HCT116 (cell line): ENCODE results near the gene TRERF1. TPM values are rescaled to one million over a fixed set of nuclear protein-coding genes. Genes with fewer than 3 reads are reported as not detected.

Experiments used
- ATAC-seq: fragments of 200-7000 bp; cut with Tn5 transposase; 2 replicates; pipeline ENCODE4 v1.9.1; 2020; ENCODE audit warnings: mild to moderate bottlenecking, moderate library complexity
- BruUV-seq: library from RNA; stranded (reverse); fragments of 400-500 nt; replicated peaks from 2 replicates; lab custom pipeline; 2021; lab: Mats Ljungman, UMichigan
- CTCF ChIA-PET: fragments of 300-600 bp; sonication (Branson Sonifier 250); formaldehyde crosslinking; loops from one replicate; lab custom pipeline; 2021; ENCODE audit warnings: antibody characterized with exemption; lab: Charles Lee
- POLR2A ChIA-PET: fragments of 300-600, 350-600 bp; sonication (Branson Sonifier 250); formaldehyde crosslinking; loops from one replicate; lab custom pipeline; 2021; ENCODE audit warnings: antibody characterized with exemption; lab: Charles Lee
- RAD21 ChIA-PET, 2 experiments: fragments of 300-600 bp; sonication (Branson Sonifier 250); formaldehyde crosslinking; loops; one replicate each; lab custom pipeline; 2023; ENCODE audit warnings: low total read pairs in 2 of 2; ENCODE audit not compliant: uncharacterized antibody in 2 of 2, unreplicated experiment in 2 of 2, low non-redundant PET in 1 of 2; lab: Charles Lee
- DNase-seq: peaks from one replicate; pipeline ENCODE4 v3.0.0-alpha.2; 2010; ENCODE audit warnings: low read depth, low spot score
- H2AFZ ChIP-seq: fragments of 200-600 bp; shearing (Covaris generic), sonication (generic); 2 replicates; pipeline ENCODE4 v1.6.1; 2017; ENCODE audit warnings: low read depth, mixed run types, mixed read lengths, antibody characterized with exemption, low read length; ENCODE audit not compliant: poor library complexity, severe bottlenecking
- H3K27ac ChIP-seq: 2 replicates; pipeline ENCODE4 v1.5.1; 2012; ENCODE audit warnings: low read depth, low read length
- H3K27me3 ChIP-seq: fragments of 200-600 bp; sonication (generic); 2 replicates; pipeline ENCODE4 v1.6.1; 2016; ENCODE audit warnings: mixed run types, low read length, mixed read lengths; ENCODE audit not compliant: insufficient read depth
- H3K36me3 ChIP-seq, 2 experiments: fragments of 200-500 bp in 1 of 2; fragments of 200-600 bp in 1 of 2; sonication (Bioruptor generic) in 1 of 2; sonication (generic) in 1 of 2; 2 replicates each; pipeline versions ENCODE4 v1.5.1 to v1.6.1; 2014 to 2016; ENCODE audit warnings: low read length in 2 of 2, inconsistent platforms in 1 of 2, mixed read lengths in 1 of 2, mixed run types in 1 of 2; ENCODE audit not compliant: insufficient read depth in 2 of 2, control insufficient read depth in 1 of 2
- H3K4me1 ChIP-seq, 2 experiments: fragments of 200-600 bp in 1 of 2; sonication (generic) in 1 of 2; 2 replicates each; pipeline versions ENCODE4 v1.5.1 to v1.6.1; 2012 to 2017; ENCODE audit warnings: low read length in 2 of 2, inconsistent platforms in 1 of 2, mild to moderate bottlenecking in 1 of 2, mixed read lengths in 1 of 2, mixed run types in 1 of 2, moderate library complexity in 1 of 2; ENCODE audit not compliant: insufficient read depth in 2 of 2, control insufficient read depth in 1 of 2
- H3K4me2 ChIP-seq: fragments of 200-600 bp; sonication (generic); 2 replicates; pipeline ENCODE4 v1.6.1; 2017; ENCODE audit warnings: mixed run types, low read length, mixed read lengths
- H3K4me3 ChIP-seq, 2 experiments: fragments of 200-600 bp in 1 of 2; sonication (generic) in 1 of 2; replicated peaks in 1 of 2; 2 replicates each; pipeline ENCODE4 v1.5.1; 2011 to 2016; ENCODE audit warnings: low read length in 2 of 2, control low read depth in 1 of 2, low read depth in 1 of 2, mild to moderate bottlenecking in 1 of 2, mixed read lengths in 1 of 2, mixed run types in 1 of 2
- H3K79me2 ChIP-seq: fragments of 200-600 bp; sonication (generic); 2 replicates; pipeline ENCODE4 v1.6.1; 2017; ENCODE audit warnings: mild to moderate bottlenecking, mixed run types, low read length, moderate library complexity, mixed read lengths; ENCODE audit not compliant: insufficient read depth
- H3K9ac ChIP-seq: fragments of 200-600 bp; sonication (generic); 2 replicates; pipeline ENCODE4 v1.6.1; 2016; ENCODE audit warnings: low read length, mixed read lengths
- H3K9me2 ChIP-seq: fragments of 200-600 bp; sonication (generic), shearing (Covaris generic); 2 replicates; pipeline ENCODE4 v1.6.1; 2017; ENCODE audit warnings: mixed run types, mild to moderate bottlenecking, moderate library complexity; ENCODE audit not compliant: insufficient read depth
- H3K9me3 ChIP-seq, 2 experiments: fragments of 200-500 bp in 1 of 2; fragments of 200-600 bp in 1 of 2; sonication (Bioruptor generic) in 1 of 2; sonication (generic) in 1 of 2; 2 replicates each; pipeline ENCODE4 v1.6.1; 2014 to 2017; ENCODE audit warnings: low read length in 2 of 2, mixed read lengths in 2 of 2, inconsistent platforms in 1 of 2, low read depth in 1 of 2, mild to moderate bottlenecking in 1 of 2, mixed run types in 1 of 2, moderate library complexity in 1 of 2; ENCODE audit not compliant: control insufficient read depth in 1 of 2, insufficient read depth in 1 of 2
- H4K20me1 ChIP-seq: fragments of 200-600 bp; sonication (generic), shearing (Covaris generic); 2 replicates; pipeline ENCODE4 v1.6.1; 2017; ENCODE audit warnings: mixed run types, mild to moderate bottlenecking, moderate library complexity; ENCODE audit not compliant: insufficient read depth
- ATF3 ChIP-seq: IDR thresholded peaks from 2 replicates; pipeline ENCODE4 v1.6.1; 2012
- EGR1 ChIP-seq: IDR thresholded peaks from 2 replicates; pipeline ENCODE4 v1.6.1; 2012; ENCODE audit warnings: low read depth
- FOSL1 ChIP-seq: IDR thresholded peaks from 2 replicates; pipeline ENCODE4 v1.6.1; 2012; ENCODE audit warnings: low read depth
- RAD21 ChIP-seq: IDR thresholded peaks from 2 replicates; pipeline ENCODE4 v1.6.1; 2012; ENCODE audit warnings: low read depth, mild to moderate bottlenecking
- SP1 ChIP-seq: IDR thresholded peaks from 2 replicates; pipeline ENCODE4 v1.6.1; 2012; ENCODE audit warnings: low read depth
- SRF ChIP-seq: IDR thresholded peaks from 2 replicates; pipeline ENCODE4 v1.6.1; 2012; ENCODE audit warnings: low read depth
- YY1 ChIP-seq: IDR thresholded peaks from 2 replicates; pipeline ENCODE4 v1.6.1; 2011; ENCODE audit warnings: low read length, low read depth, moderate library complexity, mild to moderate bottlenecking; ENCODE audit not compliant: insufficient replicate concordance; ENCODE audit errors: extremely low read depth
- ZBTB33 ChIP-seq: IDR thresholded peaks from 2 replicates; pipeline ENCODE4 v1.6.1; 2011; ENCODE audit warnings: mild to moderate bottlenecking, low read length, moderate library complexity; ENCODE audit not compliant: insufficient replicate concordance; ENCODE audit errors: extremely low read depth
- intact Hi-C: fragments of 100-400 bp; cut with micrococcal nuclease; formaldehyde crosslinking; loops from 2 replicates; pipeline ENCODE4 v1.10.0; 2022
- total RNA-seq: library from RNA; stranded (reverse); gene quantifications from one replicate; pipeline ENCODE4 v1.2.1, GENCODE V29; 2021; ENCODE audit not compliant: unreplicated experiment
- TF ChIP-seq, protein P1 (sequence below), 3 experiments: fragments of 200-600 bp in 1 of 3; sonication (generic) in 1 of 3; IDR thresholded peaks in 2 of 3; conservative IDR thresholded peaks in 1 of 3; 2 replicates each; pipeline ENCODE4 v1.5.1; 2012 to 2017; ENCODE audit warnings: low read depth in 2 of 3, low read length in 2 of 3, antibody characterized with exemption in 1 of 3, borderline replicate concordance in 1 of 3, control low read depth in 1 of 3, mild to moderate bottlenecking in 1 of 3, mixed read lengths in 1 of 3, mixed run types in 1 of 3, moderate library complexity in 1 of 3; ENCODE audit not compliant: insufficient read depth in 1 of 3

TRERF1 gene
- total RNA-seq, 1 experiment from 2014 or later: 12.4 TPM

- no TSS peak for BruUV-seq
- H3K9me2 ChIP-seq: no peaks in the 10 kb centered on the region
- RAD21 ChIA-PET: no interaction called here
- H3K79me2 ChIP-seq: no peaks in the 10 kb centered on the region; the same call in none of the 2 replicates
- no peaks in the 10 kb centered on the region for H3K36me3 ChIP-seq
- no peak overlapping the region for H3K4me3 ChIP-seq
- no peak for DNase-seq
- no peak overlapping the region for H3K4me2 ChIP-seq
- no peak for ATAC-seq
- no peak overlapping the region for H3K27ac ChIP-seq
- no peak overlapping the region for H2AFZ ChIP-seq
- no peak overlapping the region for H3K9ac ChIP-seq
- POLR2A ChIA-PET: no interaction called here
- H3K9me3 ChIP-seq: no peaks in the 10 kb centered on the region
- H3K4me1 ChIP-seq: peaks cover 15 to 22% of the 10 kb centered on the region in 2 experiments
- CTCF ChIA-PET: no interaction called here
- no peaks in the 10 kb centered on the region for H4K20me1 ChIP-seq
- TF ChIP-seq EGR1 (no peak), RAD21 (no peak), SRF (no peak), ZBTB33 (no peak), ATF3 (no peak), YY1 (no peak), FOSL1 (no peak), SP1 (no peak)
- TF ChIP-seq, protein P1, sequence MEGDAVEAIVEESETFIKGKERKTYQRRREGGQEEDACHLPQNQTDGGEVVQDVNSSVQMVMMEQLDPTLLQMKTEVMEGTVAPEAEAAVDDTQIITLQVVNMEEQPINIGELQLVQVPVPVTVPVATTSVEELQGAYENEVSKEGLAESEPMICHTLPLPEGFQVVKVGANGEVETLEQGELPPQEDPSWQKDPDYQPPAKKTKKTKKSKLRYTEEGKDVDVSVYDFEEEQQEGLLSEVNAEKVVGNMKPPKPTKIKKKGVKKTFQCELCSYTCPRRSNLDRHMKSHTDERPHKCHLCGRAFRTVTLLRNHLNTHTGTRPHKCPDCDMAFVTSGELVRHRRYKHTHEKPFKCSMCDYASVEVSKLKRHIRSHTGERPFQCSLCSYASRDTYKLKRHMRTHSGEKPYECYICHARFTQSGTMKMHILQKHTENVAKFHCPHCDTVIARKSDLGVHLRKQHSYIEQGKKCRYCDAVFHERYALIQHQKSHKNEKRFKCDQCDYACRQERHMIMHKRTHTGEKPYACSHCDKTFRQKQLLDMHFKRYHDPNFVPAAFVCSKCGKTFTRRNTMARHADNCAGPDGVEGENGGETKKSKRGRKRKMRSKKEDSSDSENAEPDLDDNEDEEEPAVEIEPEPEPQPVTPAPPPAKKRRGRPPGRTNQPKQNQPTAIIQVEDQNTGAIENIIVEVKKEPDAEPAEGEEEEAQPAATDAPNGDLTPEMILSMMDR (IDR thresholded peaks at IDR 0.05 in 2 of 3, conservative IDR thresholded peaks at IDR 0.05 in 1 of 3; ENCODE audit: borderline replicate concordance in 1 of 3, insufficient read depth in 1 of 3, low read depth in 2 of 3, low read length in 2 of 3): no peak
- no peaks in the 10 kb centered on the region for H3K27me3 ChIP-seq
- intact Hi-C loops: no loop called here
These were observed 2.6 kb downstream of the TRERF1 start for GRCh38 chr6:42448927-42449659.
